Stomach (tissue), 4 donors: ENCODE results near the gene RALGDS.
"Not testable (repeated sequence)": the region's sequence is repeated elsewhere in the genome, so short reads cannot be mapped to it uniquely, and the experiment has no call there.

Experiments used
- CTCF ChIP-seq, 7 experiments: fragments of 450-650 bp in 4 of 7; fragments of 200-600 bp in 3 of 7; sonication (generic) in 3 of 7; IDR thresholded peaks; one replicate each; pipeline ENCODE4 v1.5.1; 2016 to 2019; ENCODE audit warnings: antibody characterized with exemption in 7 of 7, control low read depth in 2 of 7, mild to moderate bottlenecking in 1 of 7
- EP300 ChIP-seq: sonication (generic); formaldehyde crosslinking; IDR thresholded peaks from one replicate; pipeline ENCODE4 v1.6.1; 2017; ENCODE audit warnings: antibody characterized with exemption
- POLR2A ChIP-seq, 4 donors: fragments of 450-650 bp; IDR thresholded peaks; one replicate each; pipeline ENCODE4 v1.6.1; 2016; ENCODE audit warnings: antibody characterized with exemption in 4 of 4, control low read depth in 2 of 4, mild to moderate bottlenecking in 1 of 4, moderate library complexity in 1 of 4
- POLR2AphosphoS5 ChIP-seq, 3 donors: sonication (generic); formaldehyde crosslinking; IDR thresholded peaks; one replicate each; pipeline ENCODE4 v1.6.1; 2016; ENCODE audit warnings: antibody characterized with exemption in 3 of 3

GRCh38 chr9:133080786-133081779, 40.0 kb downstream of the RALGDS start:
- TF ChIP-seq CTCF (IDR thresholded peaks at IDR 0.05); POLR2AphosphoS5 (IDR thresholded peaks at IDR 0.05); POLR2A (IDR thresholded peaks at IDR 0.05); EP300: not testable (repeated sequence)
